ENCODE results near the gene DYNLT2.
"Not testable (repeated sequence)": the region's sequence is repeated elsewhere in the genome, so short reads cannot be mapped to it uniquely, and the experiment has no call there.

The DYNLT2 gene

DNA sequence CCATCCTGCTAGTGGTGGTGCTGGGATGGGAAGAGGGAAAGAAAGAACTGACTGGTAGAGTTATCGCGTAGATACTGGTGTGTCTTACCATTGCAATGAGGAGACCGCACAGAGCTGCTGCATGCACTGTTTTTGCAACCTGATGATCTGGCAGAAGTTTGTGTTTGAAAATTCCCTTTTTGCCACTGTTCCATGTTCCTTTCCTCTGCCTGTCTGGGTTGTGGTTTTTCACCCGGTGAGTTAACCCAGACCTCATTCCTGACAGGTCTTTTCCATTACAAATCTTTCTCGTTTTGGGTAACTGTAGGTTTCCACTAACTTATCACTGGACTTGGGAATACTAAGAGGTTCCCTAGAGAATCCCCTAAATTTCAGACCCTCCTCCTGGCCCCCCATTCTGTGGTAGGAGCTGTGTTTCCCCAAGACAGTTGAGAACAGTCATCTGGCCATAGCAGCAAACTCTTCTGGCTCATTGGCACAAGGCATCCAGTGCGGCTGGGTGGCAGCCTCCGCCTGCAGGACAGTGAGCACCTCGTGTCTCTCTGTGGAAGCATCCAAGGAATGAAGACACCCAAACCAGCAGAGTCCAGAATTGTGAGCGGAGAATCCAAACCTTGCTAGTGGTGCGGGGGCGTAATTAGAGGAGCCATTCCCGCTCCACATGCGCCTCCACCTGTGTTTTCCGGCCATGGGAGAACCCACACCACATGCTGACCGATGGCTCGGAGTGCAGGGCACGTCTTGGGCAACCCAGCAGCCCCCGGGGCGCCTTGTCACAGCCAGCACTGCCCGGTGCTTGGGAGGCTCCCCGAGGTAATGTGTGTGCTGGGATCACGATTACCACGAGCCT lies 32.8 kb upstream of the DYNLT2 start:
- DNase-seq (ENCODE audit: low spot score) = peak; percentile 6

- DNase-seq (ENCODE audit: low spot score) = peak; percentile 40
Observed at GRCh38 chr6:169783401-169783800, 32.0 kb upstream of the DYNLT2 start.

DNA sequence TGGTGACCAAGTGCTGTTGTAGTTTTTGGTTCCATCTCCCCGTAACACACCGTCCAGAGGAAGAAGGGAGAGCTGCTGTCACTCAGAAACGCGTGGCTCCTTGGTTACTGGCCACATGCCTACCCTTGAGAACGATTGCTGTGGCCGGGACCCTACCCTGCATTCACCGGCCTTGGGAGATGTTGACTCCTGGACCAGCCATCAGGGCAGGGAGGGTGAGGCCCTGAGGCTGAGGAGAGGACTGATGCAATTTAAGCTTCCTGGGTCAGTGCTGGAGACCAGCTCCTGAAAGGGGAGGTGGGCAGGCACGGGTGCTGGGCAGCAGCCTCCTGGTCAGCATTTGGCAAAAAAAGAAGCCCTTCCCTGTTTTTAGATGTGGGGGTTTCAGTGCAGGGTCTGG lies 31.6 kb upstream of the DYNLT2 start:
- DNase-seq (ENCODE audit: low spot score) = peak; percentile 31

GRCh38 chr6:169780571-169781091 lies 29.3 kb upstream of the DYNLT2 start:
- DNase-seq (ENCODE audit: low spot score) = no peak

DNA sequence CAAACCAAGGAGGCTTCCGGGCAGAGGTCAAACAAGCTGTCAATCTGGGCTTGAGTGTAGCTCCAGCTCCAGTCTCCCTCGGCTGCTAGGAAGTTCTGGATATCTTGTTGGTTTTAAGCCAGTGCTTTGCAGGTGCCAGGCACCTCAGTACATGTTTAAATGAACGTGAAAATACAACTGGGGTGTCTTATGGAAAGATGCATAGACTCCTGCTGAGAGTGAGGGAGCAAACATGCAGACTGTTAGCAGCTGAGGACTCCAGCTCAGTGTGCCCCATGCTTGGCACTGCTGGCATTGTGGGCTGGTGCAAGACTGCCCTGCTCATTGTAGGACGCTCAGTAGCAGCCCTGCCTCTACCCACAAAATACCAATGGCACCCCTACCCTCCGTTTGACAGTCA lies 28.5 kb upstream of the DYNLT2 start:
- no peak for DNase-seq (ENCODE audit: low spot score)

DNA sequence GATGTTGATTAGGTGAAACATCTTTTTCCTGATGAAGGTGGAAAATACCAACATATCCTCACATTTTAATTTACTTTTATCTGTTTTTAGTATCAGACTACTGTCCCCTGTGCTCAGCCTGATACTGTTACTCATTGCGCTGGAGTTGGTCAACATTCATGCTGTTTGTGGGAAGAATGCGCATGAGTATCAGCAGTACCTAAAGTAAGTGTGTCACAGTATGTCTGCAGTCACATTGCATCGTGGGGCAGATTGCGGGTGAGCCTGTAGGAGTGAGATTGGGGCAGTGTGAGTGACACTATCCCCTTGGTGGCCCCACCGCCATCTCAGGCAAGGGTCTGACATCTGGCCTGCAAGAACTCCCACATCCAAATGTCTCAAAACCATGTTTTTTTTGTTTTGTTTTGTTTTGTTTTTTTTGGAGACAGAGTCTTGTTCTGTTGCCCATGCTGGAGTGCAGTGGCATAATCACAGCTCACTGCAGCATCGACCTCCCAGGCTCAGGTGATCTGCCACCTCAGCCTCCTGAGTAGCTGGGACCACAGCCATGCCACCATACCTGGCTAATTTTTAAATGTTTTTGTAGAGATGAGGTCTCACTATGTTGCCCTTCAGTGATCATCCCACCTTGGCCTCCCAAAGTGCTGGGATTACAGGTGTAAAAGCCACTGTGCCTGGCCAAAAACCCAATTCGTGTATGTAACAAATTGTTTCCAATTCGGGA lies 27.9 kb upstream of the DYNLT2 start:
- no peak for DNase-seq (ENCODE audit: low spot score)

GRCh38 chr6:169778646-169779045 lies 27.3 kb upstream of the DYNLT2 start:
- no peak for DNase-seq (ENCODE audit: low spot score)

GRCh38 chr6:169777896-169778295 lies 26.5 kb upstream of the DYNLT2 start:
- no peak for DNase-seq (ENCODE audit: low spot score)

GRCh38 chr6:169776379-169776778 lies 25.0 kb upstream of the DYNLT2 start:
- no peak for DNase-seq (ENCODE audit: low spot score)

- DNase-seq (ENCODE audit: low spot score) = no peak
Observed at GRCh38 chr6:169775321-169775720, 23.9 kb upstream of the DYNLT2 start.

GRCh38 chr6:169774347-169774746 lies 23.0 kb upstream of the DYNLT2 start:
- DNase-seq (ENCODE audit: low spot score) = no peak

DNA sequence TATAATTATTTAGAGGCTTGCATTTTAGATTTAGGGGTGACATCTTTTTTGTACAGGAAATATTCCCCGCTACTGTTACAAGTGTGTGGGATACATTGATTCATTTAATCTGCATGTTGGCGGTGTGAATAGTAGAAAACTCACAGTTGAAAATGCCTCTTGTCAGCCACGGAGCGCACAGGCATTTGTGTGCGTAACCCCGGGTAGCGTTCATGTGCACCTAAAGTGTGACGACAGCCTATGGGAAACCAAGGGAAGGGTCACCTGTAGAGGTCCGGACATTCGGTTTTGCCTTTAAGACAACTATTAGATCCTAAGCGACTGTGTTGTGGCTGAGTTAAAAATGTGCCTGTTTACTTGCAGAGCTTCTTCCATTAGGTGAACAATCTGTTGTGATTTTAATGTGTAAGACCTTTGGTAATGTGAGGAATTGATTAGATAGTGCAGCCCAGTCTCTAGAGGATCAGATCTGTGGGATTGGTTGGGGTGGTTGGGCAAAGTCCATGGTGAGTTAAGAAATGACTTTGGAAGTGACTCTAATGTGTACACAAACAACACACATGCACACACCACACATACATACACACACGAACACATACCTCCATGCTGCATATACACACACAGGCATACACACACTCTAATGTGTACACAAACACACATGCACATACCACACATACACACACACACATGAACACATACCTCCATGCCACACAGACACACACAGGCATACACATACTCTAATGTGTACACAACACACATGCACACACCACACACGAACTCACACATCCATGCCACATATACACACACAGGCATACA lies 15.8 kb upstream of the DYNLT2 start:
- DNase-seq (ENCODE audit: low spot score) = no peak

DNA sequence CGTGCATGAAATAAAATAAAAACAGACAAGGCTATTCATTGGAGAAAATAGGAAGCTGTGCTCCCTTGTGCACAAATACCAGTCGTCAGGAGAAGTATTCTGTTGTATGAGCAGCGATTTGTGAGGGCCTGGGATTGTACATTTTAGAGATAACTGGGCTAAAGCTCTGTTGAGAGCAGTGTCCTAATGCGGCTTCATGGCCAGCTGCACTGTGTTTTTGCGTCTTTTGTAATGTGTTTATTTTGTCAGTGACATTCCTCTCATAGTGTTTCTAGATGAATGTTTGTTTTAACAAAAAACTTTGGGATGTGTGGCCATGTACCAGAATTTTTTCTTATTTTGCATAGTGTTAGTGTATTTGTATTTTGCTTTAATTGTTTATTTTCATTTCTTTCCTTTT lies 14.9 kb upstream of the DYNLT2 start:
- no peak for DNase-seq (ENCODE audit: low spot score)

DNA sequence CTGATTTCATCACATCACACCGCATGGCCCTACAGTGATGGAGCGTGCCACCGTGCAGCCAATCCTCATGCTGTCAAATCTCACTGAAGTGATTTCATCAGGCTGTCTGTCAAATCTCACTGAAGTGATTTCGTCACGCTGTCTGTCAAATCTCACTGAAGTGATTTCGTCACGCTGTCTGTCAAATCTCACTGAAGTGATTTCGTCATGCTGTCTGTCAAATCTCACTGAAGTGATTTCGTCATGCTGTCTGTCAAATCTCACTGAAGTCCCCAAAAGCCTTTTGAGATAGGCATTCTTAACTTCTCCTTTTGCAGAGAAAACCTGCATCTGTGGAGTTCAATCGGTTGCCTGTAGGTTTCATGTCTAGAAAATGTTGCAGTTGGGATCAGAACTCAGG lies 14.4 kb upstream of the DYNLT2 start:
- not testable (repeated sequence) for DNase-seq (ENCODE audit: low spot score)

DNA sequence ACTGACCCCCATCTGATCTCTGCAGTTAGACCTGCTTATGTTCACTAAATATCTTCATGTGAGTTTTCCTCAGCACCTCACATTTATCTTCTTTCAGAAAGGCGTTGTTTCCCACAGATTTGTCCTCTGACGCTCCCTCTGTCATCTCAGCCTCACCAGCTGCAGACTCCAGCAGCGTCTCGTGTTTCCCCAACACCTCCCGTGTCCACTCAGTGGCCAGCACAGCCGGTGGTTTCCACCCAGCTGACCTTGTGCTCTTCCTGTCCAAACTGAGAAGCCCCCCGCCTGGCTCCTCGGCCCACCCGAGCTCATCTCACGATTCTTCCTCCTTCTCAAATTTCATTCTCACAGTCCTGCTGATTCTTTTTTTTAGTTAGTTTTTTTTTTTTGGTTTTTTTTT lies 12.5 kb upstream of the DYNLT2 start:
- no peak for DNase-seq (ENCODE audit: low spot score)

- no peak for DNase-seq (ENCODE audit: low spot score)
Observed at GRCh38 chr6:169763308-169763707, 11.9 kb upstream of the DYNLT2 start.

DNA sequence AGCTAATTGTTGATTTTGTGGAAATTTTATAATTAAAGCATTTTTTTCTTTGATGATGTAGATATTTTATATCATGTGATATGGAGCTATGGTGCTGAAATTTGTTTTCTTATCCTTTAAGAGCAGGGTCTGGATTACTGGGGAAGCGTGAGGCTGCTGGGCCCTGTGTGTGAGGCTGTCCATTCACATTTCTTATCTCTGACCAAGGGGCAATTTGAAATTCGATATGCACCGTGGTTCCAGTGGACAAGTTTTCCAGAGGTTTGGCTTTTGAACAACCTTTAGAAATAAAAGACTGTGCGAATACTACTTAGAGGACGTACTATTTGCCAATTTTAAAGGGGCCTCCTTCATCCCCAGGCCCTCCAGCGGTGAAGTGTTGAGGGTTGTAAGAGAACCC lies 3.8 kb upstream of the DYNLT2 start:
- no peak for DNase-seq (ENCODE audit: low spot score)

- DNase-seq (ENCODE audit: low spot score) = no peak
Observed at GRCh38 chr6:169752074-169752623, 777 bp upstream of the DYNLT2 start.

DNA sequence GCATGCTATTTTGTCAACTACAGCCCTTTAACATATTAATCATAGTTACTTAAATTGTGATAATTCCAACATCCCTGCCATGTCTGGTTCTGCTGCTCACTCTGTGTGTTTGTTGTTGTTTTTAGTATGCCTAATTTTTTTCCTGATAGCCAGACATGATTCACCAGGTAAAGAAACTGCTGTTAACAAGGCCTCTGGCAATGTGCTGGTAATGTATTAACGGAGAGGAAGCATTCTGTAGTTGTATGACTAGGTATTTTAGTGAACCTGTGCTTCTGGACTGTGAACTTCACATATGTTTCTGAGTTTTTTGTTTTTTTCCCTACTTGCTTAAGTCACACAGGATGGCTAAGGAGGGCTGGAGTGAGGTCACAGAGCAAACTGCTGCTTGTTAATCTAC lies 4.8 kb downstream of the DYNLT2 start:
- no peak for DNase-seq (ENCODE audit: low spot score)

DNA sequence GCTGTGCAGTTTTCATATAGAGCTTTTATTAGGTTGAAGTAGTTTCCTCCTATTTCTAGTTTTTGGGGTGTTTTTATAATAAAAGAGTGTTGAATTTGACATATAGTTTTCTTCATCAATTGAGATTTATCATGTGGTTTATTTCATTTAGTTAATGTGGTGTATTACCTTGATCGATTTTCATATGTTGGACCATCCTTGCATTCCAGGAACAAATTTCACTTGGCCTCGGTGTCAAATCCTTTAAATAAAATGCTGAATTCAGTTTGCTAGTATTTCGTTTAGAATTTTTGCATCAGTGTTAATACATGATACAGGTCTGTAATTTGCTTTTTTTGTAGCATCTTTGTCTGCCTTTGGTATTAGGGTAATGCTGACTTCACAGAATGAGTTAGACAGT lies 6.0 kb downstream of the DYNLT2 start:
- no peak for DNase-seq (ENCODE audit: low spot score)

DNA sequence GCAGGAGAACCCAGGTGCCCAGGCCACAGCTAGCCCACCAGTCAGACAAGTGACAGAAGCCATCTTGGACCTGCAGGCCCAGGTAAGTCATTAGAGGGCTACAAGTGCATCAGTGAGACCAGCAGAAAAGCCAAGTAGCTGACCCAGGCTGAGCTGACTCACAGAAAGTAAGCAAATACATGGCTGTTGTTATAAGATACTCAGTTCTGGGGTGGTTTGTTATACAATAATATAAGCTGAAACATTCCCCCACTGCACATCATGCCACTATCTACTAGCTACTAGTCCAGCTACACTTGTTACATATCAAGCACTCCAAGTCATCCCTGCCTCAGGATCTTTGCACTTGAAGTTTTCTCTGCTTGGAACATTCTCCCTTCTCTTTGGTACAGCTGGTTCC lies 10.0 kb downstream of the DYNLT2 start:
- no peak for DNase-seq (ENCODE audit: low spot score)

GRCh38 chr6:169738976-169739529 lies 12.3 kb downstream of the DYNLT2 start:
- DNase-seq (ENCODE audit: low spot score) = no peak

All from left forelimb (tissue), 1 donor.